ENCODE data around the gene MPP2. TPM values are rescaled to one million over a fixed set of nuclear protein-coding genes. Genes with fewer than 3 reads are reported as not detected.

Gene MPP2
- total RNA-seq, 4 donors from 2014 or later, result 2.0 to 20.9 (median 13.3) TPM

DNA sequence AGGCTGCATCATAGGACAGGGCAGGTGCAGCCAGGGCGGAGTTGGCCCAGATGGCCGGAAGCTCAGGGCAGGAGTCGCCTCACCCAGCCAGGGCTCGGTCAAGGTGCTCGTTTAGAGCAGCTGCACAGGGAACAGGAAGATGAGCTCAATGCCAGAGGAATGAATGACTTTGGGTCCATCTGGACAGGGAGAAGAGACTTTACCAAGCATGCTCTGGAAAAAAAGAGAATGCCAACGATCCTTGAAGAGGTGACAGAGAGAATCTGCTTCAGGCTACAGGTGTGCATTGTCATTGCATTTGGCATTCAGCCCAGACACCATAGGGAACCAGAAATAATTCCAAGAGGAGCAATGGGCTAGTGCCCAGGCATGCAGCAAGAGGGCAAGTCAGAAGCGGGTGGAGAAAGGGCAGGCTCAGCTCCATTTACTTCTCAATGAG, 67.6 kb downstream of the MPP2 start:
- Histone ChIP-seq H3K4me3 (no peak overlapping the region), H3K36me3 (no peaks in the 10 kb centered on the region), H3K9me3 (no peaks in the 10 kb centered on the region), H3K4me1 (no peaks in the 10 kb centered on the region), H3K27me3 (no peaks in the 10 kb centered on the region), H3K27ac (no peak overlapping the region)
- TF ChIP-seq, protein P1, sequence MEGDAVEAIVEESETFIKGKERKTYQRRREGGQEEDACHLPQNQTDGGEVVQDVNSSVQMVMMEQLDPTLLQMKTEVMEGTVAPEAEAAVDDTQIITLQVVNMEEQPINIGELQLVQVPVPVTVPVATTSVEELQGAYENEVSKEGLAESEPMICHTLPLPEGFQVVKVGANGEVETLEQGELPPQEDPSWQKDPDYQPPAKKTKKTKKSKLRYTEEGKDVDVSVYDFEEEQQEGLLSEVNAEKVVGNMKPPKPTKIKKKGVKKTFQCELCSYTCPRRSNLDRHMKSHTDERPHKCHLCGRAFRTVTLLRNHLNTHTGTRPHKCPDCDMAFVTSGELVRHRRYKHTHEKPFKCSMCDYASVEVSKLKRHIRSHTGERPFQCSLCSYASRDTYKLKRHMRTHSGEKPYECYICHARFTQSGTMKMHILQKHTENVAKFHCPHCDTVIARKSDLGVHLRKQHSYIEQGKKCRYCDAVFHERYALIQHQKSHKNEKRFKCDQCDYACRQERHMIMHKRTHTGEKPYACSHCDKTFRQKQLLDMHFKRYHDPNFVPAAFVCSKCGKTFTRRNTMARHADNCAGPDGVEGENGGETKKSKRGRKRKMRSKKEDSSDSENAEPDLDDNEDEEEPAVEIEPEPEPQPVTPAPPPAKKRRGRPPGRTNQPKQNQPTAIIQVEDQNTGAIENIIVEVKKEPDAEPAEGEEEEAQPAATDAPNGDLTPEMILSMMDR (IDR thresholded peaks at IDR 0.05), result no peak
- no peak for TF ChIP-seq POLR2A (IDR thresholded peaks at IDR 0.05)
- intact Hi-C loops (cut with DNase I; ENCODE audit: low total_unique reads), result loop anchor here (10.0 kb wide), 1 partner anchor 145 kb away; no protein-coding TSS in a partner anchor
- no peak for DNase-seq

- no peaks in the 10 kb centered on the region for H3K27me3 ChIP-seq
- intact Hi-C loops (cut with DNase I; ENCODE audit: low total_unique reads), result no loop called here
- H3K4me3 ChIP-seq, result no peak overlapping the region
- H3K4me1 ChIP-seq, result peaks cover 0 to 3% of the 10 kb centered on the region in 2 donors
- no peaks in the 10 kb centered on the region for H3K36me3 ChIP-seq
- H3K9me3 ChIP-seq, result no peaks in the 10 kb centered on the region
- TF ChIP-seq POLR2A (IDR thresholded peaks at IDR 0.05), result no peak
- TF ChIP-seq, protein P1 (IDR thresholded peaks at IDR 0.05), result no peak
- DNase-seq, result peak in 1 of 2 donors; percentile 37
- H3K27ac ChIP-seq, result no peak overlapping the region
Measured at GRCh38 chr17:43834106-43834505, 73.2 kb downstream of the MPP2 start.

DNA sequence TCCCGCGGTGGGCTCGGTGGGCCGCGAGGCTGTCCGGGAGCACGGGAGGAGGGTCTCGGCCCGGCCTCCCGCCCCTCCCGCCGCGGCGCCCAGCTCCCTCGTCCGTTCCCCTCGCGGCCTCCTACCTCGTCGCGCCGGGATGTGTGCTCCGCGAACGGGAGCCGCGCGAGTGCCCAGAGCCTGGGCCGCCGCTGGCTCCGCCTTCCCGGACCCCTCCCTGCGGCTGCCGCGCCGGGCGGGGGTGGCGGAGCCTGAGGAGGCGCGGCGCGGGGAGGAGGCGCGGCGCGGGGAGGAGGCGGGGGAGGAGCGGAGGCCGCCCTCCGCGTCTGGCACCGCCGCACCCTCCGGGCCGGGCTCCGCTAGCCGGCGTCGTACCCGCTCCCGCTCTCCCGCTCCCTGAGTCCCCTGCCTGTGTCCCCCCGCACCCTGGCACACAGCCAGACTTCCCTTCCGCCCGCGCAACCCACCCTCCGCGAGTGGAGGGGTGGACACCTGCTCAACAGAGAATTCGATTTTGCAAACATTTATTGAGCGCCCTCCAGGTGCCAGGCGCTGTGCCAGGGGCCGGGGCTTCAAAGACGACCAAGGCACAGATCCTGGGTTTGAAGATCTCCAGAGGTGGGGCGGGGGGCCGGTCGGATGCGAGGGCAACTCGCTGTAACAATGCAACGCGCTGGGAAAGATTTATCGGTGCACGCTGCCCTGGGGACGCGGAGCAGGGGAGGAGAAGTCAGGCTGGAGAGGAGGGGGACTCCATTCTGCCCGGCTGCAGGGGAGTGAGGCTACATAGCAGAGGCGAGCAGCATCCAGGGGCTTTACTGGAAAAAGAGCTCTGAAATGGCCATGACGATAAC, 74.1 kb downstream of the MPP2 start, which contains the start of gene MPP3:
MPP3 (minus strand) TSS at position 171 of the 854 bp plus-strand sequence. CDS start 1,240 bp downstream, outside the sequence.
- Histone ChIP-seq H3K27ac (peak within 1 kb of the TSS; percentile 43 to 68), H3K36me3 (no peaks in the 10 kb centered on the region), H3K4me3 (peak within 1 kb of the TSS; percentile 48 to 77), H3K9me3 (no peaks in the 10 kb centered on the region), H3K4me1 (peaks cover 0 to 3% of the 10 kb centered on the region in 2 donors), H3K27me3 (no peaks in the 10 kb centered on the region)
- DNase-seq, result peak; percentile 45 to 72
- intact Hi-C loops (cut with DNase I; ENCODE audit: low total_unique reads), result no loop called here
- TF ChIP-seq, protein P1 (IDR thresholded peaks at IDR 0.05), result no peak
- peak; percentile 29 to 69 for TF ChIP-seq POLR2A (IDR thresholded peaks at IDR 0.05)

DNA sequence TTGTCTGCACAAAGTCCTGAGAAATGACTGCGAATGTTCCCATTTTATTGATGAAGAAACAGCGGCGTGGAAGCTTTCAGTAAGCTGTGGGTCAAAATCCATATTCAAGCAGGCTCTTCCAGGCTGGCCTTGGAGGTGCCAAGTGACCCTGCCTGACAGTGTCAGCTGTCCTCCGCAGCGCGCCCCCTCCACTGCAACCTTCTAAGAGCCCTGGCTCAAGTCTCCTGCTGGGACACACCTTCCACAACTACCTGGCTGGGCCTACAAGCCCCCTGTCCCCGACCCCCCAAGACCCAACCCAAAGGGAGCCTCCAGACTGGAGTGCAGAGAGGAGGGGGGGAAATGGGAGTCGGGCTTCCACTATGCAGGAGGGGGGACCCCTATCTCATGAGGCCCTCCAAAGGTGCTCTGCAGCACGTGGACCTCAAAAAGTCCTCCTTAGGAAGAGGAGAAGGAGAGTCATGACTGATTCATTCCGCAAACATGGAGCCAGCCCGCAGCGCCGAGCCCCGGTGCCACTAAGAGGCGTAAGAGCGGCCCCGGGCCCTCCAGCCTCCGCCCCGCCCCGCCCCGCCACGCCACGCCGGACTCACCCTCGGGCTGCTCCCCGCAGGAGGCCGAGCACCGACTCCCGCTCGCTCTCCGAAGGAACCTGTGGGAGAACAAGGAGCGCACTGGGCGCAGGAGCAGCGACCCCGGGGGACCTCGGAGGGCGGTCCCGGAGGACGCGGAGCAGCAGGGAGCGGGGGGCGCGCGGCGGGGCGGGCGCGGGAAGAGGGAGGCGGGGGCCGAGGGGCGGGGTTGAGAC, 75.0 kb downstream of the MPP2 start:
- no peaks in the 10 kb centered on the region for H3K9me3 ChIP-seq
- H3K27me3 ChIP-seq, result no peaks in the 10 kb centered on the region
- no peak for TF ChIP-seq POLR2A (IDR thresholded peaks at IDR 0.05)
- TF ChIP-seq, protein P1 (IDR thresholded peaks at IDR 0.05), result no peak
- peak overlapping the region; percentile 43 to 68 for H3K27ac ChIP-seq
- peak overlapping the region; percentile 48 to 77 for H3K4me3 ChIP-seq
- peak; percentile 45 to 56 for DNase-seq
- peaks cover 0 to 3% of the 10 kb centered on the region in 2 donors for H3K4me1 ChIP-seq
- intact Hi-C loops (cut with DNase I; ENCODE audit: low total_unique reads), result no loop called here
- no peaks in the 10 kb centered on the region for H3K36me3 ChIP-seq
